Neural progenitor cell (in vitro differentiated cells): ENCODE results near the gene ROR2.

Experiments
- EZH2 ChIP-seq: fragments of 200-600 bp; sonication (generic); IDR thresholded peaks from 2 replicates; pipeline ENCODE4 v1.6.1; 2017; ENCODE audit warnings: antibody characterized with exemption, mild to moderate bottlenecking, moderate library complexity
- EZH2phosphoT487 ChIP-seq: fragments of 200-600 bp; sonication (generic); IDR thresholded peaks from 2 replicates; pipeline ENCODE4 v1.6.1; 2017; ENCODE audit warnings: antibody characterized with exemption
- TF ChIP-seq, protein P1 (sequence below): fragments of 200-600 bp; sonication (generic); IDR thresholded peaks from 2 replicates; pipeline ENCODE4 v1.5.1; 2017; ENCODE audit warnings: antibody characterized with exemption, mild to moderate bottlenecking

DNA sequence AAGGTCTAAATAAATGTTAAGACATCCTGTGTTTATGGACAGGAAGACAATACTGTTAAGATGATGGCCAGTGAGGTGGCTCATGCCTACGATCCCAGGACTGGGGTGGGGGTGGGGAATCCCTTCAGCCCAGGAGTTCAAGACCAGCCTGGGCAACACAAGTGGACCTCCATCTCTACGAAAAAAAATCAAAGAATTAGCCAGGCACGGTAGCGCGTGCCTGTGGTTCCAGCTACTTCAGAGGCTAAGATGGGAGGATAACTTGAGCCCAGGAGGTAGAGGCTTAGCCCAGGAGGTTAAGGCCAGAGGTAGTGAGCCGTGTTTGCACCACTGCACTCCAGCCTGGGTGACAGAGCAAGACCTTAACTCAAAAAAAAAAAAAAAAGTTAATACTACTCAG is 5.3 kb downstream of the ROR2 start:
- TF ChIP-seq, protein P1, sequence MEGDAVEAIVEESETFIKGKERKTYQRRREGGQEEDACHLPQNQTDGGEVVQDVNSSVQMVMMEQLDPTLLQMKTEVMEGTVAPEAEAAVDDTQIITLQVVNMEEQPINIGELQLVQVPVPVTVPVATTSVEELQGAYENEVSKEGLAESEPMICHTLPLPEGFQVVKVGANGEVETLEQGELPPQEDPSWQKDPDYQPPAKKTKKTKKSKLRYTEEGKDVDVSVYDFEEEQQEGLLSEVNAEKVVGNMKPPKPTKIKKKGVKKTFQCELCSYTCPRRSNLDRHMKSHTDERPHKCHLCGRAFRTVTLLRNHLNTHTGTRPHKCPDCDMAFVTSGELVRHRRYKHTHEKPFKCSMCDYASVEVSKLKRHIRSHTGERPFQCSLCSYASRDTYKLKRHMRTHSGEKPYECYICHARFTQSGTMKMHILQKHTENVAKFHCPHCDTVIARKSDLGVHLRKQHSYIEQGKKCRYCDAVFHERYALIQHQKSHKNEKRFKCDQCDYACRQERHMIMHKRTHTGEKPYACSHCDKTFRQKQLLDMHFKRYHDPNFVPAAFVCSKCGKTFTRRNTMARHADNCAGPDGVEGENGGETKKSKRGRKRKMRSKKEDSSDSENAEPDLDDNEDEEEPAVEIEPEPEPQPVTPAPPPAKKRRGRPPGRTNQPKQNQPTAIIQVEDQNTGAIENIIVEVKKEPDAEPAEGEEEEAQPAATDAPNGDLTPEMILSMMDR = no peak
- no peak for TF ChIP-seq EZH2
- TF ChIP-seq EZH2phosphoT487 = no peak
